ENCODE results near the gene CDH26.

GRCh38 chr20:60063048-60063451 is 104.8 kb downstream of the CDH26 start:
- TF ChIP-seq GATA2 (IDR thresholded peaks at IDR 0.05; ENCODE audit: low read depth, low read length) (no peak), GATA3 (IDR thresholded peaks at IDR 0.05; ENCODE audit: low read depth, low read length) (no peak)

All from SH-SY5Y (cell line).